MM.1S (cell line): ENCODE data around the gene CHST9.

ENCODE experiments used
- EZH2phosphoT487 ChIP-seq: fragments of 300-600 bp; sonication (generic); IDR thresholded peaks from 2 replicates; pipeline ENCODE4 v1.6.1; 2018; ENCODE audit warnings: antibody characterized with exemption, low read length
- TF ChIP-seq, protein P1 (sequence below): fragments of 300-600 bp; sonication (generic); IDR thresholded peaks from 2 replicates; pipeline ENCODE4 v1.5.1; 2016; ENCODE audit warnings: antibody characterized with exemption, low read length, mixed read lengths

DNA sequence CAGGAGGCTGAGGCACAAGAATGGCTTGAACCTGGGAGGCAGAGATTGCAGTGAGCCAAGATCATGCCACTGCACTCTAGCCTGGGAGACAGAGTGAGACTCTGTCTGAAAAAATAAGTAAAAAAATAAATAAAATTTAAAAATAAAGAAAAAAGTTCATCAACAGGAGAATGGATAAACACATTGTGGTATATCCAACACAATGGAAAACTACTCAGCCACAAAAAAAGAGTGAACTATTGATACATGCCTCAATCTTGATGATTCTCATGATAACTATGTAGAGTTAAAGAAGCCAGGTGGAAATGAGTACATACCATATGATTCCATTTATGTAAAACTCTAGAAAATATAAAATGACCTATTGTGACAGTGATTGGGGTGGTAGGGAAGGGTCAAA lies 195.3 kb downstream of the CHST9 start:
- TF ChIP-seq, protein P1, sequence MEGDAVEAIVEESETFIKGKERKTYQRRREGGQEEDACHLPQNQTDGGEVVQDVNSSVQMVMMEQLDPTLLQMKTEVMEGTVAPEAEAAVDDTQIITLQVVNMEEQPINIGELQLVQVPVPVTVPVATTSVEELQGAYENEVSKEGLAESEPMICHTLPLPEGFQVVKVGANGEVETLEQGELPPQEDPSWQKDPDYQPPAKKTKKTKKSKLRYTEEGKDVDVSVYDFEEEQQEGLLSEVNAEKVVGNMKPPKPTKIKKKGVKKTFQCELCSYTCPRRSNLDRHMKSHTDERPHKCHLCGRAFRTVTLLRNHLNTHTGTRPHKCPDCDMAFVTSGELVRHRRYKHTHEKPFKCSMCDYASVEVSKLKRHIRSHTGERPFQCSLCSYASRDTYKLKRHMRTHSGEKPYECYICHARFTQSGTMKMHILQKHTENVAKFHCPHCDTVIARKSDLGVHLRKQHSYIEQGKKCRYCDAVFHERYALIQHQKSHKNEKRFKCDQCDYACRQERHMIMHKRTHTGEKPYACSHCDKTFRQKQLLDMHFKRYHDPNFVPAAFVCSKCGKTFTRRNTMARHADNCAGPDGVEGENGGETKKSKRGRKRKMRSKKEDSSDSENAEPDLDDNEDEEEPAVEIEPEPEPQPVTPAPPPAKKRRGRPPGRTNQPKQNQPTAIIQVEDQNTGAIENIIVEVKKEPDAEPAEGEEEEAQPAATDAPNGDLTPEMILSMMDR = no peak
- no peak for TF ChIP-seq EZH2phosphoT487
